SK-N-SH (cell line): ENCODE measurements around the gene KRT78. TPM values are rescaled to one million over a fixed set of nuclear protein-coding genes. Genes with fewer than 3 reads are reported as not detected.

ENCODE experiments used
- CTCF ChIA-PET: fragments of 300-600, 350-600 bp; formaldehyde crosslinking; extraction: SDS; loops from one replicate; lab custom pipeline; 2021; lab: Yijun Ruan, JAX
- POLR2A ChIA-PET: fragments of 350-600 bp; sonication (Branson Sonifier 250); formaldehyde crosslinking; extraction: SDS; loops from one replicate; lab custom pipeline; 2020; ENCODE audit warnings: antibody characterized with exemption, inconsistent platforms; lab: Yijun Ruan, JAX
- DNase-seq: peaks from one replicate; pipeline ENCODE4 v3.0.0; 2012
- H2AFZ ChIP-seq: fragments of 200-600 bp; sonication (generic); 2 replicates; pipeline ENCODE4 v1.8.1; 2016; ENCODE audit warnings: antibody characterized with exemption, mild to moderate bottlenecking, low read depth
- H3F3A ChIP-seq: fragments of 200-600 bp; sonication (generic); replicated peaks from 2 replicates; pipeline ENCODE3; 2016; ENCODE audit warnings: antibody characterized with exemption, mild to moderate bottlenecking; ENCODE audit not compliant: insufficient read depth
- H3K27ac ChIP-seq, 2 experiments: fragments of 200-500 bp in 1 of 2; fragments of 200-600 bp in 1 of 2; sonication (Bioruptor generic) in 1 of 2; sonication (generic), shearing (Covaris generic) in 1 of 2; 2 replicates each; pipeline versions ENCODE4 v1.5.1 to v1.6.1; 2014 to 2016; ENCODE audit warnings: low read depth in 2 of 2, inconsistent platforms in 1 of 2, low read length in 1 of 2, mild to moderate bottlenecking in 1 of 2, mixed read lengths in 1 of 2
- H3K27me3 ChIP-seq: fragments of 200-600 bp; sonication (generic), shearing (Covaris generic); 2 replicates; pipeline ENCODE4 v1.6.1; 2016; ENCODE audit warnings: mixed run types; ENCODE audit not compliant: insufficient read depth
- H3K36me3 ChIP-seq, 2 experiments: fragments of 200-500 bp in 1 of 2; fragments of 200-600 bp in 1 of 2; sonication (Bioruptor generic) in 1 of 2; sonication (generic) in 1 of 2; replicated peaks in 1 of 2; 2 replicates each; pipeline versions ENCODE3 to v1.5.1; 2014 to 2016; ENCODE audit warnings: low read length in 1 of 2, mild to moderate bottlenecking in 1 of 2; ENCODE audit not compliant: insufficient read depth in 2 of 2, control insufficient read depth in 1 of 2
- H3K4me1 ChIP-seq, 2 experiments: fragments of 200-500 bp in 1 of 2; fragments of 200-600 bp in 1 of 2; sonication (Bioruptor generic) in 1 of 2; sonication (generic), shearing (Covaris generic) in 1 of 2; 2 replicates each; pipeline versions ENCODE4 v1.5.1 to v1.6.1; 2014 to 2016; ENCODE audit warnings: low read depth in 1 of 2, low read length in 1 of 2, mixed run types in 1 of 2; ENCODE audit not compliant: insufficient read depth in 2 of 2, control insufficient read depth in 1 of 2
- H3K4me2 ChIP-seq: fragments of 200-600 bp; sonication (generic), shearing (Covaris generic); 2 replicates; pipeline ENCODE4 v1.6.1; 2017; ENCODE audit warnings: mixed run types
- H3K4me3 ChIP-seq, 2 experiments: fragments of 200-500 bp in 1 of 2; fragments of 200-600 bp in 1 of 2; sonication (Bioruptor generic) in 1 of 2; sonication (generic), shearing (Covaris generic) in 1 of 2; 2 replicates each; pipeline versions ENCODE4 v1.5.1 to v1.8.1; 2014 to 2016; ENCODE audit warnings: low read depth in 2 of 2, inconsistent platforms in 1 of 2, low read length in 1 of 2, mild to moderate bottlenecking in 1 of 2, mixed read lengths in 1 of 2, moderate library complexity in 1 of 2
- H3K79me2 ChIP-seq: fragments of 200-600 bp; sonication (generic); 2 replicates; pipeline ENCODE4 v1.8.1; 2017; ENCODE audit warnings: mild to moderate bottlenecking; ENCODE audit not compliant: insufficient read depth
- H3K9ac ChIP-seq: fragments of 200-600 bp; sonication (generic); 2 replicates; pipeline ENCODE4 v1.6.1; 2017; ENCODE audit warnings: mixed run types
- H3K9me2 ChIP-seq: fragments of 200-600 bp; sonication (generic); 2 replicates; pipeline ENCODE4 v1.6.1; 2017; ENCODE audit warnings: mixed run types
- H3K9me3 ChIP-seq: fragments of 200-600 bp; sonication (generic); 2 replicates; pipeline ENCODE4 v1.6.1; 2017; ENCODE audit warnings: mixed run types, mild to moderate bottlenecking, moderate library complexity
- H4K20me1 ChIP-seq: fragments of 200-600 bp; sonication (generic); 2 replicates; pipeline ENCODE4 v1.6.1; 2017; ENCODE audit warnings: mild to moderate bottlenecking, mixed run types; ENCODE audit not compliant: insufficient read depth
- CHD2 ChIP-seq: fragments of 150-350 bp; IDR thresholded peaks from 2 replicates; pipeline ENCODE4 v1.6.1; 2018; ENCODE audit warnings: low read length; ENCODE audit not compliant: partially characterized antibody
- CTCF ChIP-seq: fragments of 200-600 bp; sonication (generic); IDR thresholded peaks from 2 replicates; pipeline ENCODE4 v1.6.1; 2017; ENCODE audit warnings: antibody characterized with exemption, mild to moderate bottlenecking, moderate library complexity
- ELF1 ChIP-seq: IDR thresholded peaks from 2 replicates; pipeline ENCODE4 v1.4.0; 2012
- EZH2phosphoT487 ChIP-seq: fragments of 200-600 bp; sonication (generic); IDR thresholded peaks from 2 replicates; pipeline ENCODE4 v1.6.1; 2017; ENCODE audit warnings: low read depth, mixed run types, mild to moderate bottlenecking, antibody characterized with exemption, moderate library complexity, borderline replicate concordance
- FOXJ3 ChIP-seq: sonication (generic); formaldehyde crosslinking; IDR thresholded peaks from 2 replicates; pipeline ENCODE4 v1.5.1; 2020; ENCODE audit warnings: mild to moderate bottlenecking, missing genetic modification reagents
- GATA2 ChIP-seq: sonication (generic); formaldehyde crosslinking; IDR thresholded peaks from 2 replicates; pipeline ENCODE4 v1.5.0; 2020; ENCODE audit warnings: mild to moderate bottlenecking, missing genetic modification reagents
- IRF3 ChIP-seq: fragments of 150-350 bp; IDR thresholded peaks from 2 replicates; pipeline ENCODE4 v1.6.1; 2016; ENCODE audit warnings: mild to moderate bottlenecking, low read depth, low read length
- JUND ChIP-seq: IDR thresholded peaks from 2 replicates; pipeline ENCODE4 v1.4.0; 2012
- MAX ChIP-seq: IDR thresholded peaks from 2 replicates; pipeline ENCODE4 v1.4.0; 2012; ENCODE audit warnings: low read depth
- MEF2A ChIP-seq: IDR thresholded peaks from 2 replicates; pipeline ENCODE4 v1.4.0; 2012; ENCODE audit warnings: low read depth, borderline replicate concordance
- MXI1 ChIP-seq: IDR thresholded peaks from 2 replicates; pipeline ENCODE4 v1.6.1; 2012; ENCODE audit warnings: mild to moderate bottlenecking, low read depth, low read length, improper control_type of control experiment
- NFIC ChIP-seq: IDR thresholded peaks from 2 replicates; pipeline ENCODE4 v1.4.0; 2012; ENCODE audit warnings: borderline replicate concordance
- PBX3 ChIP-seq: IDR thresholded peaks from 2 replicates; pipeline ENCODE4; 2012
- RCOR1 ChIP-seq: fragments of 150-350 bp; IDR thresholded peaks from 2 replicates; pipeline ENCODE4 v1.6.1; 2017; ENCODE audit warnings: antibody characterized with exemption, low read length
- RXRA ChIP-seq: IDR thresholded peaks from 2 replicates; pipeline ENCODE4 v1.4.0; 2012; ENCODE audit warnings: low read depth, mild to moderate bottlenecking, borderline replicate concordance
- SIN3A ChIP-seq: IDR thresholded peaks from 2 replicates; pipeline ENCODE4 v1.6.1; 2012; ENCODE audit warnings: low read depth, mild to moderate bottlenecking, low read length, moderate library complexity, borderline replicate concordance
- TAF1 ChIP-seq: IDR thresholded peaks from 2 replicates; pipeline ENCODE4 v1.6.1; 2012; ENCODE audit warnings: low read depth, mild to moderate bottlenecking, low read length, moderate library complexity, borderline replicate concordance
- TEAD4 ChIP-seq: IDR thresholded peaks from 2 replicates; pipeline ENCODE4 v1.4.0; 2012; ENCODE audit warnings: mild to moderate bottlenecking, borderline replicate concordance; ENCODE audit not compliant: insufficient read depth
- ZBTB33 ChIP-seq: IDR thresholded peaks from 2 replicates; pipeline ENCODE4 v1.4.0; 2012; ENCODE audit warnings: low read depth, borderline replicate concordance
- WGBS: methylation state at CpG from one replicate; pipeline ENCODE4 v1.1.6; 2017; ENCODE audit warnings: low lambda C conversion rate; 5-methylcytosine and 5-hydroxymethylcytosine counted together
- polyA plus RNA-seq, 3 experiments: library from polyadenylated mRNA; depleted of rRNA; stranded (reverse); fragments of >200 nt; gene quantifications; 2 replicates each; pipeline ENCODE4 v1.2.3, GENCODE V29; 2012

KRT78 gene
- polyA plus RNA-seq, 1 of the 3 experiments (the other 2 are of a cell fraction), result not detected

- TF ChIP-seq NFIC (peak; percentile 48; the same call in 1 of the 2 replicates), JUND (no peak)
Measured at GRCh38 chr12:52873832-52874572, 25.2 kb upstream of the KRT78 start (continued).

GRCh38 chr12:52873513-52873831, 24.7 kb upstream of the KRT78 start:
- WGBS, result 41% methylated on average over 4 of the region's 4 CpGs
- Histone ChIP-seq H3K27me3 (no peaks in the 10 kb centered on the region), H3K4me2 (peak overlapping the region; percentile 76), H4K20me1 (no peaks in the 10 kb centered on the region), H3K36me3 (no peaks in the 10 kb centered on the region), H3K4me3 (peak overlapping the region; percentile 47 to 54; a peak in 3 of 4 replicates), H3K27ac (peak overlapping the region in 1 of 2 experiments; percentile 86; a peak in 2 of 4 replicates), H2AFZ (no peak overlapping the region), H3K79me2 (no peaks in the 10 kb centered on the region), H3K9ac (peak overlapping the region; percentile 77; the same call in 1 of the 2 replicates), H3K9me2 (no peaks in the 10 kb centered on the region), H3F3A (peaks cover 9% of the 10 kb centered on the region), H3K9me3 (no peaks in the 10 kb centered on the region), H3K4me1 (peaks cover 10 to 18% of the 10 kb centered on the region in 2 experiments; a peak in 3 of 4 replicates)
- DNase-seq, result no peak
- ChIA-PET CTCF (interaction anchor here (0.9 to 4.2 kb wide), 13 partner anchors 8 to 716 kb away, joined by 3 to 34 read pairs (median 5); no protein-coding TSS in a partner anchor), POLR2A (no interaction called here)
- TF ChIP-seq IRF3 (no peak), MXI1 (no peak), MAX (no peak), SIN3A (no peak), TAF1 (no peak), CTCF (no peak), PBX3 (no peak), FOXJ3 (CRISPR knock-in tag) (no peak), RXRA (no peak), ELF1 (no peak), EZH2phosphoT487 (no peak), CHD2 (no peak), MEF2A (no peak), RCOR1 (no peak), GATA2 (CRISPR knock-in tag) (no peak), TEAD4 (no peak), ZBTB33 (no peak)
